T-helper 2 cell treated with Interferon-gamma antibody and Interleukin-4, amounts not matched to agents 5 μg/mL and 100 μg/mL, for 36 hours (primary cell): ENCODE results near the gene YJU2.
A peak's percentile ranks its signal among the peaks of the same experiment; 100 is the strongest.
"Not testable (repeated sequence)": the region's sequence is repeated elsewhere in the genome, so short reads cannot be mapped to it uniquely, and the experiment has no call there.

Source experiments
- DNase-seq: peaks from one replicate; pipeline ENCODE4 v3.0.0; 2021; ENCODE audit warnings: low spot score
- H3K27ac Mint-ChIP-seq: one replicate; pipeline ENCODE4 v1.8.0; 2021; ENCODE audit warnings: mild to moderate bottlenecking, mixed read lengths
- H3K27me3 Mint-ChIP-seq: one replicate; pipeline ENCODE4 v1.8.0; 2021; ENCODE audit warnings: low read depth, mixed read lengths
- H3K36me3 Mint-ChIP-seq: one replicate; pipeline ENCODE4 v1.8.0; 2021; ENCODE audit warnings: low read depth, mixed read lengths
- H3K4me1 Mint-ChIP-seq: one replicate; pipeline ENCODE4 v1.8.0; 2021; ENCODE audit warnings: low read depth, mixed read lengths
- H3K4me3 Mint-ChIP-seq: one replicate; pipeline ENCODE4 v1.8.0; 2022; ENCODE audit warnings: mild to moderate bottlenecking, moderate library complexity, mixed read lengths
- H3K9me3 Mint-ChIP-seq: one replicate; pipeline ENCODE4 v1.8.0; 2021; ENCODE audit warnings: mixed read lengths

The YJU2 gene

DNA sequence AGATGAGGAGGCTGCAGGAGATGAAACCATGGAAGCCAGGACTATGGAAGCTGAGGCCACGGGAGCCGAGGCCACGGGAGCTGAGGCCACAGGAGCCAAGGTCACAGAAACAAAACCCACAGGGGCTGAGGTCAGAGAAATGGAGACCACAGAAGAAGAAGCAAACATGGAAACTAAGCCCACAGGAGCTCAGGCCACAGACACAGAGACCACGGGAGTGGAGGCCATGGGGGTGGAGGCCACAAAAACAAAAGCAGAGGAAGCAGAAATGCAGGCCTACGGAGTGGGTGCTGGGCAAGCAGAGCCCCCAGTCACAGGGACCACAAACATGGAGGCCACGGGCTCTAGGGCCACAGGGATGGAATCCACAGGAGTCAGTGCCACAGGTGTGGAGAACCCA lies 30.0 kb upstream of the YJU2 start:
- Mint-ChIP-seq H3K9me3 (no peaks in the 10 kb centered on the region), H3K36me3 (no peaks in the 10 kb centered on the region), H3K4me3 (no peak overlapping the region), H3K27ac (no peak overlapping the region), H3K27me3 (no peaks in the 10 kb centered on the region), H3K4me1 (no peaks in the 10 kb centered on the region)
- no peak for DNase-seq

DNA sequence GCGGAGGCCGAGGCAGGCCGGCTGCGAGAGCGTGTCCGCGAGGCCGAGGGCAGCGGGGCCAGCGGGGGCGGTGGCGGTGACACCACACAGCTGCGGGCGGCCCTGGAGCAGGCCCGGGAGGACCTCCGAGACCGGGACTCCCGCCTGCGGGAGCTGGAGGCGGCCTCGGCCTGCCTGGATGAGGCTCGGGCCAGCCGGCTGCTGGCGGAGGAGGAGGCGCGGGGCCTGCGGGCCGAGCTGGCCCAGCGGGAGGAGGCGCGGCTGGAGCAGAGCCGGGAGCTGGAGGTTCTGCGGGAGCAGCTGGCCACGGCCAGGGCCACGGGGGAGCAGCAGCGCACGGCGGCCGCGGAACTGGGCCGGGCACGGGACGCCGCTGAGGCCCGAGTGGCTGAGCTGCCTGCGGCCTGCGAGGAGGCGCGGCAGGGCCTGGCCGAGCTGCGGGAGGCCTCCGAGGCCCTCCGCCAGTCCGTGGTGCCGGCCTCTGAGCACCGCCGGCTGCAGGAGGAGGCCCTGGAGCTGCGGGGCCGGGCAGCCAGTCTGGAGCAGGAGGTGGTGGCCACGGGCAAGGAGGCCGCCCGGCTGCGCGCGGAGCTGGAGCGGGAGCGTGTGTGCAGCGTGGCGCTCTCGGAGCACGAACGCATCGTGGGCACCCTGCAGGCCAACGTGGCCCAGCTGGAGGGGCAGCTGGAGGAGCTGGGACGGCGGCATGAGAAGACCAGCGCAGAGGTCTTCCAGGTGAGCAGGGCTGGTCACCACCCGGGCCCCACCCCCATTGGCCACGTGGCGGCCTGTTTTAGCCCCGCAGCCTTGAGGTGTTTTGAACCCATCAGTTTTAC lies 29.2 kb upstream of the YJU2 start:
- Mint-ChIP-seq H3K27me3 (no peaks in the 10 kb centered on the region), H3K27ac (no peak overlapping the region), H3K36me3 (no peaks in the 10 kb centered on the region), H3K9me3 (no peaks in the 10 kb centered on the region), H3K4me3 (no peak overlapping the region), H3K4me1 (no peaks in the 10 kb centered on the region)
- no peak for DNase-seq

DNA sequence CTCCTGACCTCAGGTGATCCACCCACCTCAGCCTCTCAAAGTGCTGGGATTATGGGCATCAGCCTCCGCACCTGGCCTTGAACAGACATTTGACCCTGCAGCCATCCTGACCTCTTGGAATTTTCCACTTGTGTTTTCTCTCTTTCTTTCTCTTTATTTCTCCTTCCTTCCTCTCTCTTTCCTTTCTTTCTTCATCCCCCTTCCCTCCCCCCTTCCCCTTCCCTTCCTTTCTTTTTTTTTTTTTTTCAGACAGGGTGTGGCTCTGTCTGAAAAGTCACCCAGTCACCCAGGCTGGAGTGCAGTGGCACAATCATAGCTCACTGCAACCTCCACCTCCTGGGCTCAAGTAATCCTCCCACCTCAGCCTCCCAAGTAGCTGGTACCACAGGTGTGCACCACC lies 28.4 kb upstream of the YJU2 start:
- H3K27ac Mint-ChIP-seq, DNase-seq, H3K4me1 Mint-ChIP-seq, H3K27me3 Mint-ChIP-seq, H3K36me3 Mint-ChIP-seq, H3K4me3 Mint-ChIP-seq, H3K9me3 Mint-ChIP-seq: not testable (repeated sequence)

DNA sequence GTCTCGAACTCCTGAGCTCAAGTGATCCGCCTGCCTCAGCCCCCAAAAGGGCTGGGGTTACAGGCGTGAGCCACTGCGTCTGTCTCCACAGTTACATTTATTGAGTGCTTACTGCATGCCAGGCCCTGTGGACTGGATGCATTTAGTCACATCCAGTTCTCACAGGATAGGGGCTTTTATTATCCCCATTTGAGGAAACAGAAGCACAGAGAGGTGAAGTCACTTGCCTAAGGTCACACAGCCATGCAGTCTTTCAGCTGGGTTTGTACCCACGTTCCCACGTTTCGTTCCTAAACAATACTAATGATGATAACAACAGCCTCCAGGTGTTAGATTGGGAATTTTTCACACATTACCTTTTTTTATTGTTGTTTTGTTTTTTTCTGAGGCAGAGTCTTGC lies 26.7 kb upstream of the YJU2 start:
- no peaks in the 10 kb centered on the region for H3K27me3 Mint-ChIP-seq
- no peaks in the 10 kb centered on the region for H3K4me1 Mint-ChIP-seq
- no peak for DNase-seq
- H3K27ac Mint-ChIP-seq, result no peak overlapping the region
- no peak overlapping the region for H3K4me3 Mint-ChIP-seq
- no peaks in the 10 kb centered on the region for H3K36me3 Mint-ChIP-seq
- no peaks in the 10 kb centered on the region for H3K9me3 Mint-ChIP-seq

DNA sequence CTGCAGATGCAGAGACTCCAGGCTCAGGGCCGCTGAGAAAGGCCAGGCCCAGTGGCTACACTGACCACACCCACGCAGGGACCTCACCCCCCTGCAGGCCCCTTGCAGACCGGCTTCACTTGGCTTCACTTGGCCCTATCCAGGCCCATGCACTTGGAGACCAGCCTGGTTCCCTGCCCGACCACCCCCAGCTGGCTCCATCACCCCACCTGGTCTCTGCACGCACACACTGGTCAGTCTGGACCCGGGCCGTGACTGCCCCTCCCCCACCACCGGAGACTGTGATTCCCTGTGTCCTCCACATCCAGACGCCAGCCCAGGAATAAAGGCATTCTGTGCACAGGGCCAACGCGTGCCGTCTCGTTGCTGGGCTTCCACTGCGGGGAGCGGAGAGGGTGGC lies 22.4 kb upstream of the YJU2 start:
- Mint-ChIP-seq H3K4me1 (peaks cover 5% of the 10 kb centered on the region), H3K36me3 (no peaks in the 10 kb centered on the region), H3K27me3 (no peaks in the 10 kb centered on the region), H3K27ac (no peak overlapping the region), H3K9me3 (no peaks in the 10 kb centered on the region), H3K4me3 (no peak overlapping the region)
- no peak for DNase-seq

DNA sequence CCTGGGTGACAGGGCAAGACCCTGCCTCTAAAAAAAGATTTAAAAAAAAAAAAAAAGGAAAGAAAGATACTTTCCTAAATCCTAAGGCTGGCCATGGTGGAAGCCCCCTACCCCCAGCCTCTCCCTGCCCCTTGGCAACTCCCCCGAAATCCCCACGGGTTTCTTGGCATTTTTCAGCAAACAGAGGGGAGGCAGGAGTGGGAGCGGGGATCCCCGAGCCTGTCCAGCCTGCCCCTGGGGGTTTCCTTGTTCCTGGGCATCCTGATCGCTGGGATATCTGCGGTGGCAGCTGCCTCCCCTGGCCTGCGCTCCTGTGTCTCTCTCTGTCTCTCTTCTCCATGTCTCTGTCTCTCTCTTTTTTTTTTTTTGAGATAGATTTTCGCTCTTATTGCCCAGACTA lies 21.0 kb upstream of the YJU2 start:
- DNase-seq, result no peak
- no peaks in the 10 kb centered on the region for H3K36me3 Mint-ChIP-seq
- H3K4me3 Mint-ChIP-seq, result no peak overlapping the region
- H3K27ac Mint-ChIP-seq, result no peak overlapping the region
- H3K27me3 Mint-ChIP-seq, result no peaks in the 10 kb centered on the region
- H3K9me3 Mint-ChIP-seq, result no peaks in the 10 kb centered on the region
- peaks cover 6% of the 10 kb centered on the region for H3K4me1 Mint-ChIP-seq

DNA sequence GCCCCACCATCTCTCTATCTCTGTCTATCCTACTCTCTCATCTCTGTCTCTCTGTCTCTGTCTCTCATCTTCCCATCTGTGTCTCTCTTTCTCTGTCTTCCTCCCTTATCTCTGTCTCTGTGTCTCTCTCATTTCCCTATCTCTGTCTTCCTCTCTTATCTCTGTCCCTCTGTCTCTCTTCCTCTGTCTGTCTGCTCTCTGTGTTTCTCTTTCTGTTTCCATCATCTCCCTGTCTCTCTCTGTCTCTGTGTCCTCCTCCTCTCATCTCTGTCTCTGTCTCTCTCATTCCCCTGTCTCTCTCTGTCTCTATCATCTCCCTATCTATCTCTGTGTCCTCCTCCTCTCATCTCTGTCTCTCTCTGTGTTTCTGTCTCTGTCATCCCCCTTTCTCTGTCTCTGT lies 19.1 kb upstream of the YJU2 start:
- DNase-seq, result no peak
- Mint-ChIP-seq H3K4me3 (no peak overlapping the region), H3K4me1 (peaks cover 6% of the 10 kb centered on the region), H3K36me3 (no peaks in the 10 kb centered on the region), H3K27me3 (no peaks in the 10 kb centered on the region), H3K9me3 (no peaks in the 10 kb centered on the region), H3K27ac (no peak overlapping the region)

DNA sequence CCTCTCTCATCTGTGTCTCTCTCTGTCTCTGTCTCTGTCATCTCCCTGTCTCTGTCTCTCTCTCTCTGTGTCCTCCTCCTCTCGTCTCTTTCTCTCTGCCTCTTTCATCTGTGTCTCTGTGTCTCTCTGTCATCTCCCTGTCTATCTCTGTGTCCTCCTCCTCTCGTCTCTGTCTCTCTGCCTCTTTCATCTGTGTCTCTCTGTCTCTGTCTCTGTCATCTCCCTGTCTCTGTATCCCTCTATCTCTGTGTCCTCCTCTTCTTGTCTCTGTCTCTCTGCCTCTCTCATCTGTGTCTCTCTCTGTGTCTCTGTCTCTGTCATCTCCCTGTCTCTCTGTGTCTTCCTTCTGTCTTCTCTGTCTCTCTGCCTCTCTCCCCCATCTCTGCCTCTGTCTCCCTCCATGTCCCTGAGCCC lies 18.1 kb upstream of the YJU2 start:
- H3K4me1 Mint-ChIP-seq, result peaks cover 6% of the 10 kb centered on the region
- no peak overlapping the region for H3K27ac Mint-ChIP-seq
- H3K36me3 Mint-ChIP-seq, result no peaks in the 10 kb centered on the region
- no peaks in the 10 kb centered on the region for H3K9me3 Mint-ChIP-seq
- H3K4me3 Mint-ChIP-seq, result no peak overlapping the region
- DNase-seq, result no peak
- H3K27me3 Mint-ChIP-seq, result no peaks in the 10 kb centered on the region

DNA sequence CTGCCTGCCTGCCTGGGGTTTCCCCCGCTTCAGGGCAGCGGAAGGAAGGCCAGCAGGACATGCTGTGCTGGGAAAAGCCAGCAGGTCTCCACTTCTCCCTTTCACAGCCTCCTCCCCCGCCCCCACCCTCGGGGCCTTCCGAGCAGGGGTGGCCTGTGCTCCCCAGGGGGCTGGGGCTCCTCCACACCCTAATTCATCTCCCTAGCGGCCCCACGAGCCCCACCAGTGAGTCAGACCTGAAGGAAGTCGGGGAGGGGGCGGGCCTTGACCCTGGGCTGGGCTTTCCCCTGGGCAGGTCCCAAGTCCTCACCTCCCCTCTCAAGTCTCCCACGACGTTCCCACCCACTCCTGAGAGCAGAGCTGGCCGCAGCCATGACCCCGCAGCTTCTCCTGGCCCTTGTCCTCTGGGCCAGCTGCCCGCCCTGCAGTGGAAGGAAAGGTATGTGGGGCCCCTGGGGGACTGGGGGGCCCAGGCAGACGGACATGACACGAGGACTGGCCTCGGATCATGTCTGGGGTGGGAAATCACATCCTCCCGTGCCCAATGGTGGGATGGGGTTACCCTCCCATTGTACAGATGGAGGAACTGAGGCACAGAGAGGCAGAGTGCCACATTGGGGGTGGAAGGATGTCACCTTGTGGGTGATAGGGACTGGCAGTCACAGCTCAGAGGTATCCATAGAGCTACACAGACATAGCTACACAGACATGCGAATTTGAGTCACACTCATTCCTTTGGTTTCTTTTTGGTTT lies 17.5 kb upstream of the YJU2 start, which contains the start of gene EBI3:
Gene EBI3 (plus strand): TSS at position 345 of the 753 bp plus-strand sequence. CDS start 28 bp downstream, at position 373.
- Mint-ChIP-seq H3K9me3 (no peaks in the 10 kb centered on the region), H3K27me3 (no peaks in the 10 kb centered on the region), H3K36me3 (no peaks in the 10 kb centered on the region), H3K4me1 (peaks cover 6% of the 10 kb centered on the region), H3K27ac (peak within 1 kb of the TSS; percentile 50), H3K4me3 (no peak within 1 kb of the TSS)
- peak; percentile 83 for DNase-seq

DNA sequence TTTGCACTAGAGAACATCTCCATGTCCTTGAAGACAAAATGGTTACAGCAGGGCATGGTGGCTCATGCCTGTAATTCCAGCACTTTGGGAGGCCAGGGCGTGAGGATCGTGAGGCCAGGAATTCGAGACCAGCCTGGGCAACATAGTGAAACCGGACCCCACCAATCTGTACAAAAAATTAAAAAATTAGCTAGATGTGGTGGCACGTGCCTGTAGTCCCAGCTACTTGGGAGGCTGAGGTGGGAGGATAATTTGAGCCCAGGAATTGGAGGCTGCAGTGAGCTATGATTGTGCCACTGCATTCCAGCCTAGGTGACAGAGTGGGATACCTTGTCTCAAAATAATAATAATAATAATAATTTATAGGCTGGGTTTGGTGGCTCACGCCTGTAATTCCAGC lies 16.6 kb upstream of the YJU2 start:
- not testable (repeated sequence) for H3K9me3 Mint-ChIP-seq, DNase-seq, H3K36me3 Mint-ChIP-seq, H3K4me1 Mint-ChIP-seq, H3K27ac Mint-ChIP-seq, H3K4me3 Mint-ChIP-seq, H3K27me3 Mint-ChIP-seq

DNA sequence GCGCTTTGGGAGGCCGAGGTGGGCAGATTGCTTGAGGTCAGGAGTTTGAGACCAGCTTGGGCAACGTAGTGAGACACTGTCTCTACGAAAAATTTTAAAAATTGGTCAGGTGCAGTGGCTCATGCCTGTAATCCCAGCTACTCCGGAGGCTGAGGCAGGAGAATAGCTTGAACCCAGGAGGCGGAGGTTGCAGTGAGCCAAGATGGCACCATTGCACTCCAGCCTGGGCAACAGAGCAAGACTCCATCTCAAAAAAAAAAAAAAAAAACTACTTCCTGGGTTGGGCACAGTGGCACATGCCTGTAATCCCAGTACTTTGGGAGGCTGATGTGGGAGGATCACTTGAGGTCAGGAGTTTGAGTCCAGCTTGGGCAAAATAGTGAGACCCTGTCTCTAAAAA lies 15.4 kb upstream of the YJU2 start:
- H3K36me3 Mint-ChIP-seq, H3K27ac Mint-ChIP-seq, H3K4me3 Mint-ChIP-seq, H3K9me3 Mint-ChIP-seq, H3K27me3 Mint-ChIP-seq, DNase-seq, H3K4me1 Mint-ChIP-seq: not testable (repeated sequence)

DNA sequence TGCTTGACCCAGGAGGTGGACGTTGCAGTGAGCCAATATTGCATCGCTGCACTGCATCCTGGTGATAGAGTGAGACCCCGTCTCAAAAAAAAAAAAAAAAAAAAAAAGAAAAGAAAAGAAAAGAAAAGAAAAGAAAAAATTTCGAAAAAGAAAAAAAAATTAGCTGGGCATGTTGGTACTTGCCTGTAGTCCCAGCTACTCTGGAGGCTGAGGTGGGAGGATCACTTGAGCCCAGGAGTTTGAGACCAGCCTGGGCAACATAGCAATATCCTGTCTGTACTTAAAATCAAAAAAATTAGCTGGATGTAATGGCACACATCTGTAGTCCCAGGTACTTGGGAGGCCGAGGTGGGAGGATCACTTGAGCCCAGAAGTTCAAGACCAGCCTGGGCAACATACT lies 14.7 kb upstream of the YJU2 start:
- H3K4me3 Mint-ChIP-seq, H3K9me3 Mint-ChIP-seq, H3K27me3 Mint-ChIP-seq, H3K36me3 Mint-ChIP-seq, H3K27ac Mint-ChIP-seq, H3K4me1 Mint-ChIP-seq, DNase-seq: not testable (repeated sequence)

DNA sequence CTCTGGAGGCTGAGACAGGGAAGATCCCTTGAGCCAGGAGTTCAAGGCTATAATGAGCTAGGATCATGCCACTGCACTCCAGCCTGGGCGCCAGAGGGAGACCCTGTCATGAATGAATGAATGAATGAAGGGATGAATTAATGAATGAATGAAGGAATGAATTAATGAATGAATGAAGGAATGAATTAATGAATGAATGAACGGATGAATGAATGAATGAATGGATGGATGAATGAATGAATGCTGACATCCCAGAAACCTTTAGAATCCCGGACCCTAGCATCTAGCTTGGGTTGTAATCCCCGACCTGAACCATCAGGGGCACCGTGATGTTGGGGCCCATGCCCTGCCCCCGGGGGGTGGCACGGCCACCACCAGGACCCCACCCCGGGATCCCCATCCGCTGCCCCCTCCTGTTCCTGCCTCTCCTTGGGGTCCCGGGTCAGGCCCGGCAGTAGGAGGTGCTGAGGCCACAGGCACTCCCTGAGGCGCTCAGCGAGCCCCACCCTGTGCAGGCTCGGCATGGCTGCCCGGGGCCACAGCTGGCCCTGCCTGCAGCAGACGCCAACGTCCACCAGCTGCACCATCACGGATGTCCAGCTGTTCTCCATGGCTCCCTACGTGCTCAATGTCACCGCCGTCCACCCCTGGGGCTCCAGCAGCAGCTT lies 14.1 kb upstream of the YJU2 start:
- Mint-ChIP-seq H3K9me3 (no peaks in the 10 kb centered on the region), H3K4me1 (peaks cover 4% of the 10 kb centered on the region), H3K27me3 (no peaks in the 10 kb centered on the region), H3K4me3 (no peak overlapping the region), H3K27ac (no peak overlapping the region), H3K36me3 (no peaks in the 10 kb centered on the region)
- DNase-seq, result no peak

DNA sequence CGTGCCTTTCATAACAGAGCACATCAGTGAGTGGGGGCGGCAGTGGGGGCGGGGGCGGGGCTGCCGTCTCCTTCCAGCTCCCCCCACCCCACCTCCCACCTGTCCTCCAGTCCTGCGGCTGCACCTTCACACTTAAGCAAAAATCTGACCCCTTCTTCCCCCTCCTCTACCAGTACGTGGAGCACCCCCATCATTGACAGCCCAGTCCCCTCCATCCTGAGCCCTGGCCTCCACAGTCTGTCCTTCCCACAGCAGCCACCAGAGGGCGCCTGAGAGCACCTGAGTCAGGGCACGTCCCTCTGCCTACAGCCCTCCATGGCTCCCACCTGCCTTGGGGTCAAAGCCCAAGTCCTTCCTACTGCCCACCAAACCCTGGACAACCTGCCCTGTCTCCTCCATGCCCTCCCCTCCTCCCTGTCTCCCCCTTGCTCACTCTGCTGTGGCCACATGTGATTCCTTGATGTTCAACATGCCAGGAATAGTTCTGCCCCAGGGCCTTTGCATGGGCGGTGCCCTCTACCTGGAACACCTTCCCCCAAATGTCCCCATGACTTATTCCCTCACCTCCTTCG lies 13.5 kb upstream of the YJU2 start:
- DNase-seq, result peak; percentile 62
- Mint-ChIP-seq H3K4me1 (peaks cover 4% of the 10 kb centered on the region), H3K36me3 (no peaks in the 10 kb centered on the region), H3K27me3 (no peaks in the 10 kb centered on the region), H3K27ac (peak overlapping the region; percentile 15), H3K9me3 (no peaks in the 10 kb centered on the region), H3K4me3 (no peak overlapping the region)
